H4 (cell line): ENCODE results near the gene SCN8A. TPM values are rescaled to one million over a fixed set of nuclear protein-coding genes. Genes with fewer than 3 reads are reported as not detected.
"Not testable (repeated sequence)": the region's sequence is repeated elsewhere in the genome, so short reads cannot be mapped to it uniquely, and the experiment has no call there.

Source experiments
- DNase-seq: peaks from one replicate; pipeline ENCODE4 v3.0.0-alpha.2; 2015; ENCODE audit warnings: low spot score
- total RNA-seq: library from RNA; depleted of rRNA; stranded (reverse); fragments of >200 nt; shearing (Covaris generic); gene quantifications from 2 replicates; pipeline ENCODE4 v1.2.3, GENCODE V29; 2014

The SCN8A gene
- total RNA-seq, 1 experiment from 2014 or later: 0.43 TPM

DNA sequence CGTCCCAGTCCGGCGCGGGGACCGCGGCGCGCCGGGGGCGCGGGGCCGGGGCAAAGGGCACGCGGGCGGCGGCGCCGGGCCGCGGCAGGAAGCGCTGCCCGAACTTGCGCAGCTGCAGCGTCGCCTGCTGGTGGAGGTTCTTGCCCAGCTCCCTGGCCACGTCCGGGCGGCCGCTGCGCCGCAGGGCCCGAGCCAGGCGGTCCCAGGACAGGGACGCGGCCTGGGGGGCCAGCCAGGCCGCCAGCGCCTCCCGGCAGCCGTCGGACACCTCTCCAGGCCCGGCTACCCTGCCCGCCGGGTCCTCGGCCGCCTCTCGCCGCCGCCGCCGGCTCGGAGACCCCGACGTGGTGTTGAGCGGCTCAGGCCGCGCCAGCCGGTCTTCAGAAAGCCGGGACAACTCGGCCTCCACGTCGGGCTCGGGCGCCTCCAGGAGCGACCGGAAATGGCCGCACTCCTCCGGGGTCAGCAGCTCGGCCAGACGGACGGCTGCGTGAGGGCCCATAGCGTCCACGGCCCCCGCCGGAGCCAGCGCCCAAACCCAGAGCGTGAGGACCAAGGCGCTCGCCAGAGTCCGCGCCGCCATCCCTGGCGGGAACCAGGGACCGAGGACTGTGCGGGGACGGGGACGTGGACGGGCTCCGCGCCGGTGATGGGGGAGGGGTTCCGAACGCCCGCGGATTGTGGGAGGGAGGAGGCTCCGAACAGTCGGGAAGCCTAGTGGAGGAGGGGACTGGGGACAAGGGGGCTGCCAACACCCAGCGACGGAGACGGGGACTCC is 223.5 kb downstream of the SCN8A start:
- no peak for DNase-seq

DNA sequence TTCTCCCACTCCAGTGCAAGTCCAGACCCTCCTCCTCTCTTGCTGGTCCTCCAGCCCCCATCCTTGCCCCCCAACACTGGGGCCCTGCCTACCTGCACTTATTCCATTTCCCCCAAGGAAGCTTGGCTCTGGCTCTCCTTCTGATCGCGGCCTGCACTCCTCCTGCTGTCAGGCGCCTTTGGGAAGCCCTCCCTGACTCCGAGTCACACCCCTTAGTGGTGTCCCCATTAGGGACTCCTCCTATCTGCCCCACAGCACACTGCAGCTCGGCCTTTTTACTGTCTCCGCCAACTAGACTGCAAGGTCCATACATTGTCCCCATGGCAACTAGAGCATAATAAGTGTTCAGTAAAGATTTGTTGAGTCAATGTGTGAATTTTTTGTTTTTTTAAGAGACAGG is 224.5 kb downstream of the SCN8A start:
- no peak for DNase-seq

DNA sequence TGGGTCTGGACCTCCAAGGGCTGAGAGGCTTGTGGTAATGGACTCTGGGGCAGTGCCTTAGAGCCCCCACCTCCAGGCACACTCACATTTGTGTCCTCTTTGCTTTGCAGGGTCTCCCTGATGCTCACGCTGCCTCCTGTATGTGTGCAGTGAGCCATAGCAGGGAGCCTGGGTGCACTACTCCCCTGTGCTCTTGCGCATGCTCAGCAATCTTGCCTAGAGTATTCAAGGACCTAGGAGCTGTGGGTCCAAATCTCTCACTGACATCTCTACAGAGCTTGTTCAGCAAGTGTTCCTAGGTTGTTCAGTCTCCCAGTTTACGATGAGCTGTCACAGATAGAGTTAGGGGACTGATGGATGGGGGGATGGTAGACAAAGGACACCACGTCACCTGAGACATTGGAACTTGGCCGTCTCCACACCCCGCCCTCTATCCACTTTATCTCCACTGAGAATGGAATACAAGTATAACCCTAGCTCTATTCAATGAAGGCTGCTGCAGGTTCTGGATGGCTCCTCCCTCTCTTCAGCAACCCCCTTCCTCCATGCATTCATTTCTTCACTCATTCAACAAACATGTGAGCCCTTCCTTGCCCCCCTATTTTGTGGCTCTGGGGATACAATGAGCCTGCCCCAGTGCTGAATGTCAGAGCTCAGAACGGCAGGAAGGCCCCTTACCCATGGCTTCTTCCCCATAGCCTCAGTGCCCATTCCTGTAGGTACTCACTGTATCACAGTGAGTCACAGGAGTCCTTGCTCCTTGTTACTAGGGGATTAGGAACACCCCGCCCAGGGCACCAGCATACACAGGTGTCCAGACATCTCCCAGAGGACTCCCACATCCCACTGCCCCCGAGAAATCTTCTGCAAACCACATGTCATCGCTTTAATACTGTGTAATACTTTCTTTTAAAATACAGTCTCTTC is 226.3 kb downstream of the SCN8A start:
- no peak for DNase-seq

DNA sequence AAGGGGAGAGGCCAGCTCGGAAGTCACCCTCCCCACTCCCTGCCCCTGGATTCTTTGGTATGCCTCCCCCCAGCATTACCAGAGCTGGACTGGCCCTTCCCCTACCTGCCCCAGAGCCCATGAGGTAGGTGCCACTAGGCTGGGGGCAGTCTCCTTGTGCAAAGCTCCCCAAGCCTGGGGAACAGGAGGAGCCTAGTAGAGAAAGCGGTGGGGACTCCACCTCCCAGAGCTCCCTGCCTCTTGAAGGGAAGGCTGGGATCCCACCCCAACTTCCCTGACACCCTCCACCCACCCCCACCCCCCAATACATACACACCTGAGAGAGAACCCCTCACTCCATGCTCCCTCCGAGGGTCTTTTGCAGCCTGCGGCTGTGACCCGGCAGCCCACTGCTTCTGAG is 227.1 kb downstream of the SCN8A start:
- no peak for DNase-seq

DNA sequence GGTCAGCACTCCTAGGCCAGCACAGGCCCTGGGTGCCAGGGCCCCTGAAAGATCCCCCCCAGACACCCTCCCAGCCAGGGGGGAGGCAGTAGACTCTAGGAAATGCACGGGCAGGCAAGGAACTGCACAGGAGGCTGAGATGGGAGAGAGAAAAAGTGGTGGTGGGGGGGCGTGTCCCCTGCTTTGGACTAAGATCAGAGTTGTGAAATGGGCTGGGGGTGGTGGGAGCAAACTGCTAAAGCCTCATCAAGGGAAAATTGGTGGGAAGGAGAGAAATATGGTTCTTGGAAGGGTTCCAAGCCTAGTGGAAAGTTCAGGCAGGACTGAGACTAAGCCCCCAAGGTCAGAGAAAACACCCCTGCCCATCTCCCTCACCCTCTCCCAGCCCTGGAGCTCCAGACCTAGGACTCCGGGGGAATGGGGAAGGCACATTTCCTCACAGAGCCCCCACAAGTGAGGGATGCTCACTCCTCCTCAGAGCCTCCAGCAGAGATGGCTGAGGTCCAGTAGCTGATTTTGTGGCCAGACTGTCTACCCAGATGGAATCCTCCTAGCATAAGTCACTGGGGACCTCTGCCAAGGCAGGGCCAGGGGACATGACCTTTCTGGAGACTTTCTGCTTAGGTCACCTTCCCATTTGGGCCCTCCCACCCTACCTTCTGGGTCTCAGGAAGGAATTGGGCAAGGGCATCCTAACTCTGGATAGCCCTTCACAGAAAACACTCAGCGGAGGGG is 227.7 kb downstream of the SCN8A start:
- peak; percentile 39 for DNase-seq

DNA sequence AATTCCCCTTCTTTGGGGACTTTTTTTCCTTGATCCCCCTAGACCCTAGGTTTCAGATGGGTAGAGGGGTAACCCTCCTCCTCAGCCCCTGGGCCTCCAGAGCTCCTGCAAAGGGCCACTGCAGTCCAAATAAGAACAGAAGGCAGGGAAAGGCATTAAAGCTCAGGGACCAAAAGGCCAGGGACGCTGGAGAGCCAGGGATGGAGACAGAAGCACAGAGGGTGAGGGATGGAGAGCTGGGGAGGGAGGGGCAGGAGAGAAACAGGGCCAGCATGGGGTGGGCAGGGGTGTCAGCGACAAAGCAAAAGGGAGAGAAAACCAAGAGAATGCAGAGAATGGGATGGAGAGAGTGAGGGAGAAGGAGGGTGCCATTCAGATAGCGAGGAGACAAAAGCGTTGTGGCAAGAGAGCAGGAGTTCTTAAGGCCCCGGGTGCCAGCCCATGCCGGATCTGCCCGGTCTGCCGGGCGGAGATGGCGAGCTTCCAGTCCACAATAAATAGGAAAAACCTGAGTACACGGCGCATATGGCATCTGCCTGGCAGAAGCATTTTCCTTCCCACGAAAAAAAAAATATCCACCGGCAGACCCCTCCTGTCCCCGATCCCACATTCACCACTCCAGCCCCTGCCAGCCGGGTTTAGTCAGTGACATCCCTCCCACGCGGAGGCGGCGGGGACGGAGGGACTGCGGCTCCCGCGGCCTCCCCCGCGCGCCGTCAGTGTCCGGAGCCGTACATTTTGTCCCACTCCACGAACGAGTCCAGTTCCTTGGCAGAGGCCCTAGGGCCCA is 228.9 kb downstream of the SCN8A start:
- no peak for DNase-seq

DNA sequence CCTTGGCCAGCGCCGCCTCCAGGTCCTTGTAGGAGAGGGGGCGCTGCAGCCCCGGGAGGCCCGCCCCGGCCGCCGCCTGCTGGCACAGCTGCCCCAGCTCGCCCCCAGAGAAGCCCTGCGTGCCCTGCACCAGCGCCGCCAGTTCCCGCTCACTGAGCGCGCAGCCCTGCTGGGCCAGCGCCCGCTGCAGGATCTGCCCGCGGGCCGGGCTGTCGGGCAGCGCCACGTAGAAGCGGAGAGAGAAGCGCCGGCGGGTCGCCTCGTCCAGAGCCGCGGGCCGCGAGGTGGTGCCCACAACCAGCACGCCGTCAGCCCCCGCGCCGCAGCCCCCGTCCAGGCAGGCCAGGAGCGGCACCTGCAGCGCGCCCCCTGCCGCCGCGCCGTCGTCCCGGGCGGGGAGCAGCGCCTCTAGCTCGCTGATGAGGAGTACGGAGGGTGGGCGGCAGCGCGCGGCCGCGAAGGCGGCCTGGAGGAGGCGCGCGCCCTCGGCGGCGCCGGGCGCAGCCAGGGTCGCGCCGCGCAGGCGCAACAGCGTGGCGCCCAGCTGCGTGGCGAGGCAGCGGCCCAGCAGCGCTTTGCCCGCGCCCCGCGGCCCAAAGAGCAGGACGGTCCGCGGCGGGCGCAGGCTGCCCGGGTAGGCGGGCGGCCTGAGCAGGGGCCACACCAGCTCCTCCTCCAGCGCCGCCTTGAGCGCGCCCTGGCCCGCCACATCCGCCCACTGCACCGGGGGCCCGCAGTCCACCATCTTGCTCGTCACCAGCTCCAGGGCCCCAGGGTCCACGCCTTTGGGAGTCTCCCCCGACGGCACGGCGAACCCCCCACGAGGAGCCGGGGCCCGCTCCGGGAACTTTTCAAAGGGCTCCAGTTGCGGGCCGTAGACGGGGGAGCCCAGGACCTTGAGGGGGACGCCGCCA is 229.8 kb downstream of the SCN8A start:
- no peak for DNase-seq

DNA sequence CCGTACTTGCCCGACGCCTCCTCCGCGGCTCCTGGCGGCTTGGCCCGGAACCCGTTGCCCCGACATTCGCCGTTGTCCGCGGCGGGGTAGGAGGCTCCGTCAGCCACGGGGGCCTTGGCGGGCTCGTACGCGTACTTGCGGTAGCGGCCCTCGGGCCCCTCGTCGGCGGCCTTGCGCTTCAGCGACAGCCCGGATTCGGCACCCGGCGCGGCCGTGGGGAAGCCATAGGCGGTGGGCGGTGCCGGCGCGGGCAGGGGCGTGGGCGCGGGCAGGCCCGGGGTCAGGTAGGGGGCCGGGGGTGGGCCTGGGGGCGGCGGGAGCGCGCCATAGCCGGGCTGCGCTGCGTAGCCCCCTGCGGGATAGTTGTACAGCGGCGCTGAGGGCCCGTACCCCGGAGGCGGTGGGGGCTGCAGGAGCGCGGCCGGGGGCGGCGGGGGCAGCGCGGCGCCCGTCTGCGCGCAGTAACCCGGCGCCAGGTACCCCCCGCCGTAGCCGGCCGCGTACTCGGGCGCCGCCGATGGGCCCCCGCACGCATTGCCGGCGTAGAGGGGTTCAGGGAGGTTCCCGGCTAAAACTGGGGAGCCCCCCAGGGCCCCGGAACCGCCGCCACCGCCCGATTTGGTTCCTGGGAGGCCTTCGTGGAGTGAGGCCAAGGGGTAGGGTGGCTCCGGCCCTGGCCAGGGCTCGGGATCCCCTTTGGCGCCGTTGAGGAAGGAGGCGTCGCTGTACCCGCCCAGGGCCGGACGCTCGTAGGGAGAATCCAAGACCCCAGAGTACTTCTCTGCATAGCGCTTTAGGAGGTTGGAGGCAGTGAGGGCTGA is 230.6 kb downstream of the SCN8A start:
- DNase-seq: no peak

DNA sequence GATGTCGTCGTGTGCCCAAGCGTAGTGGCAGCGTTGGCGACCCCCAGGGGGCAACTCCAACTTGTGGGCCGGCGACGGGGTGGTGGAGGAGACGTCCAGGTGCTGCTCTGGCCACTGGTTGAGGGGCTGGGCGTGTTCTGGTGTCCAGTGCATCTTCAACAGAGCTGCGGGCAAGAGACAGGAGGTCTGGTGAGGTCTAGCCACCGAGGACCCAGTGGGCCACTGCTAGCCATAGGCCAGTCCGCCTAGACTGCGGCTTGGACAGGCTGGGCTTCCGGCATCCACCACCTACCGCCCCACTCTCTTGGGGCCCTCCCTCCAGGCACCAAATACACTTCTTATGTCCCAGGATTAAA is 231.2 kb downstream of the SCN8A start:
- DNase-seq: no peak

DNA sequence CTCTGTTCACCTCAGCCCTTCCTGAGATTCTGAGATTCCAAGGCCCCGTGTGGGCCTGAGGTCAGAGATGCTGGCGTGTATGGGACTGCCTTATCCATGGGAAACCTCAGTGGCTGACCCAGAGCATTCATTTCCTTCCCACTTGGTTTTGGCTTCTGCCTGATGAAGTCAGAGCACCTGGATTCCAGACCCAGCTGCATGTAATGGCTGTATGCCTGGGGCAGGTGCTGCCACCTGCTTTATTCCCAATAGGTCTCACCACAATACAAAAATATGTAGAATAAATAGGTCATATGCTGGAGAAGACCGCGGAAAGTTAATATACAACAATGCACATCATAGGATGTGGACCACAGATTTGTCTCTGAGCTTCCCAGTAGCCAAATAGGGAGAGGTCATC is 231.9 kb downstream of the SCN8A start:
- DNase-seq: no peak

DNA sequence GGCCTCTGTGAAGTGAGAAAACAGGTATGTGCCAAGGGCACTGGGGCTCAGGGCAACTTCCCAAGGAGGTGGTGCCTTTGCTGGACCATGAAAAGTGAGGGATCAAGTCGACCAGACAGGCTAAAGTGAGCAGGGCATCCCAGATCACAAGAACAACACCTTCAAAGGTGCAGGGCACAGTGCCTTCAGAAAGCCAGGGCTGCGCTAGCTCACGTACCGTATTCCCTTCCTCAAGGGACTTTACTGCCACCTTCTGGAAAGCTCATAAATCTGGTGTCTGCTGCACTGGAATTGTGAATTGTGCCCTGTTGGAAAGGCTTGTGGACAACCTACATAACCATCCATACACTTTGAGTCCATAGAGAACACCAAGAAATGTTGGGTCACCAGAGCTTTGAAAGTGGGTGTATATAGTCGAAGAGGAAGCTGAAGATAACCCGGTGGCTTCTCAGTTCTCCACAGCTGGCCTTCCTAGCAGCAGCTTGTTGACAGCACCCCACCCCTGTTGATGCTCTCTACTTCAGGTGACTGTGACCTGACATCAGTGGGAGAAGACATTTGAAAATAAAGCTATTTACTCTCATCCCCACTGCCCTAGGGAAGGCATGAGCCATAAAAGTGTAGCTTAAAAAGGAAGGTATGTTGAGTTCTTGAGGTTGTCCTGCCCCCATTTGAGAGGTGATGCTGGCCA is 233.0 kb downstream of the SCN8A start:
- DNase-seq: peak; percentile 72

DNA sequence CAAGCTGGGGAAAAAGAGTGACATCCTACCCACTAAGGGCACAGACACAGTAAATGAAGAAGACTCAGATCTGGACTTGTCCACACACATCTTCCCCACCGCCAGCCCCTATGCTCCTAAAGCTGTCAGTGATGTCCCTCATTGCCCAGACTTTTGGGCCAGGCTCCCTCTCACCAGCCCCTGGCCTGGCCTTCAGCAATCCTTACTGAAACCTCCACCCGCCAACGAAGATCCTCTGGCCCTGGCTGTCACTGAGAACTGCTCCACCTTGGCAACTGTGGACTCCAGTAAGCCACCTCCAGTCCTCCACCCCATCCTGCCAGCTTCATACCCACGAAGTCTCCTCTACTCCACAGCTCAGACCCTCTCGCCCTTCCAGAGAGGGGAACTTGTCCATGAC is 234.2 kb downstream of the SCN8A start:
- no peak for DNase-seq

DNA sequence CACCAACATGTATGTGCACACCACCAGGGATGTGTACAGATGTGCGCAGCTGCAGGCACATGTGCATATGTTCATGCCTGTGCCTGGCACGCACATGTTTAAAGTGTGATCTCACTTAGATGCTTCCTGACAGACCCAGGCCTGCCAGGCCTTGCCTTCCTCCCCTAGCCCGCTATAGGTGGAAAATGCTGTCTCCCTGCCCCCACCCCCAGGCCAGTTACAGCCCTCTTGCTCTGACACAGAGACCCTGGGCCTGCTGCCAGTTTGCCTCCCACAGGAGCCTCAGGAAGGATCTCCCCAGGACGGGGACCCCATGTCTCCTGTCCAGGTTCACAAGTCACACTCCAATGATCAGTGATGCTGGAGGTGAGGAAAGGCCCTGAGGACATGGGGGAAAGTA is 235.8 kb downstream of the SCN8A start:
- no peak for DNase-seq

DNA sequence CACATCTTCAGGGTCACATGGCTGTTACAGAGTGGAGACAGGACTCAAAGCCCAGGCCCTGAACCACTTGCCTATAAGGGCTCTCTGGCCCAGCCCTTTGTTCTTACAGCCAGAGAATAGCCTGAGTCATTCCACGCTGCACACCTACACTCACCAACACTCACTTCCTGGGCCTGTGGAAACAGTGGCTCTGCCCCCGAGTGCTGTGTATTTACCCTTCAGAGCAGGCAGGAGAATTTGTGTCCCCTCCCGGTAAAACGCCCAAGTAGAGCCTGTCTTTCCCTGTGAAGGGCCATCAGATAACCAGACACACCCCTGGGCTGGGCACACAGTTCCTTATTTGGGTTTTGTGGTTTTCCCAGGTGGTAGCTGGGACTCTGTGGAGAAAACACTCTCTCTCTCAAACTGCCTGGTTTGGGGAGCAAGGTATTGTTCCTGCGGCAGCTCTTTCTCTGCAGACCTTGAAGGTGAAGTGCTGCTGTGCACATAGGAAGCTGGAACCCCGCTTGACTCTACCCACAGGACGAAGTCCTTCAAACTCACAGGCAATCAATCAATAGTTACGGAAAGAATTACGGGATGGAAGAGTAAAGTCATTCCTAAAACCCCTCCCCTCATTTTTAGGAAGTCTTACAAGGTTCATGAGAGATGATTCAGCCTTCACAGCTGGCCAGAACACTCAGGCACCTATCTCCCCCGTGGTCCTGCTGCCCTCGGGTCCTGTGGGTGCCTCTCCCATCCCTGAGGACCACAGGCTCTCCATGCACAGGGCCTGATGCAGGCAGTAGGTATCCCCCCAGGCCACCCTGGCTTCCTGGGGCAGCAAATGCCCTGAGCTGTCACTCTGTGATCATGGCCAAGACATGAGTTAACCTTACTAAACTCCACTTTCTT is 237.1 kb downstream of the SCN8A start:
- DNase-seq: peak; percentile 60

DNA sequence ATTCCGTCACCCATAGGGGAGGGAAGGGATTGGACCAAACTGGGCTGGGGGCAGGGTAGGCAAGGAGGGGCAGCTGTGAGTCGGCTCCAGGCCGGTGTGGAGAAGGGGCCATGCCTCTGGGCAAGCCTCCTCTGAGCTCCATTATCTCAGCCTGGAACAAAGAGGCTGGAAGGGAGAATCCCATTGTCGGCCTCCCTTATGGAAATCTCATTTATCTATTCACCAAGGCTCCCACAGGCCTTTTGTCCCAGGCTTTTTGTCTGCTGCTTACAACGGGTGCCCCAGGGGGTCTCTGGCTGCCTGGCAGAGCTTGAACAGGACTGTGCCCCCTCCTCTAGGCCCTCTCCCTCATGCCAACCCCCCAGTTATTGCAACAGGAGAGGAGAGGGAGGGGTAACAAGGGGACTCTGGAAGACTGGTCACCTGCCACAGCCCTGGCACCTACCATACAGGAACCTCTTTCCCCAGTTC is 238.0 kb downstream of the SCN8A start:
- no peak for DNase-seq

DNA sequence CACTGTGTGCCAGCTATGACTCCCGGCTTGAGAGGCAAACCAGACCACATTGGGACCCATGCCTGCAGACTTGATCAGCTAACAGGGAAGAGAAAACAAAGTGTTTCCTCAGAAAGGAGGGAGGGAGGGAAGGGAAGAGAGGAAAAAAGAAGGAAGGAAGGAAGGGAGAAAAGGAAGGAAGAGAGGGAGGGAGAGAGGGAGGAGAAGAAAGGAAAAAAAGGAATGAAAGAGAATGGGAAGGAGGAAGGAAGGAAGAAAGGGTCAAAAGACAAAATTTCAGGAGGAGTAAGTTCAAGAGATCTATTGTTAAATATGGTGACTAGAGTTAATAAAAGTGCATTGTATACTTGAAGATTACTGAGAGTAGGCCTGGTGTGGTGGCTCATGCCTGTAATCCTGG is 238.6 kb downstream of the SCN8A start:
- no peak for DNase-seq

DNA sequence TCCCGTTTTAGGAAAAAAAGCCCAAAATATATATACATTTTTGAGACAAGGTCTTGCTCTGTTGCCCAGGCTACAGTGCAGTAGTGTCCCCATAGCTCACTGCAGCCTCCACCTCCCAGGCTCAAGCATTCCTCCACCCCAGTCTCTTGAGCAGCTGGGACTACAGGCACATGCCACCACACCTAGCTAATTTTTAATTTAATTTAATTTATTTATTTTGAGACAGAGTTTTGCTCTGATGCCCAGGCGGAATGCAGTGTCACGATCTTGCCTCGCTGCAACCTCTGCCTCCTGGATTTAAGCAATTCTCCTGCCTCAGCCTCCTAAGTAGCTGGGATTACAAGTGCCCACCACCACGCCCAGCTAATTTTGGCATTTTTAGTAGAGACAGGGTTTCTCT is 240.8 kb downstream of the SCN8A start:
- DNase-seq: not testable (repeated sequence)
